KMS-11 (cell line): ENCODE data around the gene SLC6A17.

Source experiments
- H2AFZ ChIP-seq: fragments of 200-600 bp; sonication (generic); 2 replicates; pipeline ENCODE4 v1.6.1; 2016; ENCODE audit warnings: antibody characterized with exemption, mixed run types, low read depth
- H3K27ac ChIP-seq: fragments of 200-600 bp; sonication (generic); 2 replicates; pipeline ENCODE4 v1.6.1; 2016; ENCODE audit warnings: mild to moderate bottlenecking, mixed run types
- H3K27me3 ChIP-seq: fragments of 200-600 bp; sonication (generic); 2 replicates; pipeline ENCODE4 v1.6.1; 2017; ENCODE audit warnings: mild to moderate bottlenecking, low read depth, mixed run types, moderate library complexity; ENCODE audit not compliant: insufficient read depth
- H3K36me3 ChIP-seq: fragments of 200-600 bp; sonication (generic); 2 replicates; pipeline ENCODE4 v1.6.1; 2017; ENCODE audit warnings: mild to moderate bottlenecking, mixed run types; ENCODE audit not compliant: insufficient read depth
- H3K4me1 ChIP-seq: fragments of 200-600 bp; sonication (generic); 2 replicates; pipeline ENCODE4 v1.6.1; 2016; ENCODE audit warnings: mild to moderate bottlenecking, low read depth, mixed run types; ENCODE audit not compliant: poor library complexity, severe bottlenecking
- H3K4me2 ChIP-seq: fragments of 200-600 bp; sonication (generic); 2 replicates; pipeline ENCODE4 v1.7.0; 2016; ENCODE audit warnings: mild to moderate bottlenecking, mixed run types
- H3K4me3 ChIP-seq: fragments of 200-600 bp; sonication (generic); IDR thresholded peaks from 2 replicates; pipeline ENCODE4 v1.6.1; 2017; ENCODE audit warnings: low read depth, low read length, mixed read lengths; ENCODE audit not compliant: insufficient read depth
- H3K79me2 ChIP-seq: fragments of 200-600 bp; sonication (generic); 2 replicates; pipeline ENCODE4 v1.6.1; 2016; ENCODE audit warnings: low read depth, mixed run types; ENCODE audit not compliant: insufficient read depth
- H3K9ac ChIP-seq: fragments of 200-600 bp; sonication (generic); 2 replicates; pipeline ENCODE4 v1.6.1; 2016; ENCODE audit warnings: mild to moderate bottlenecking, mixed run types
- H4K20me1 ChIP-seq: fragments of 200-600 bp; sonication (generic); 2 replicates; pipeline ENCODE4 v1.6.1; 2016; ENCODE audit warnings: mild to moderate bottlenecking, mixed run types; ENCODE audit not compliant: insufficient read depth
- TF ChIP-seq, protein P1 (sequence below): fragments of 200-600 bp; sonication (generic); conservative IDR thresholded peaks from 2 replicates; pipeline ENCODE4 v1.6.1; 2017; ENCODE audit warnings: low read depth, mild to moderate bottlenecking, antibody characterized with exemption, low read length, moderate library complexity, mixed read lengths

The SLC6A17 gene

DNA sequence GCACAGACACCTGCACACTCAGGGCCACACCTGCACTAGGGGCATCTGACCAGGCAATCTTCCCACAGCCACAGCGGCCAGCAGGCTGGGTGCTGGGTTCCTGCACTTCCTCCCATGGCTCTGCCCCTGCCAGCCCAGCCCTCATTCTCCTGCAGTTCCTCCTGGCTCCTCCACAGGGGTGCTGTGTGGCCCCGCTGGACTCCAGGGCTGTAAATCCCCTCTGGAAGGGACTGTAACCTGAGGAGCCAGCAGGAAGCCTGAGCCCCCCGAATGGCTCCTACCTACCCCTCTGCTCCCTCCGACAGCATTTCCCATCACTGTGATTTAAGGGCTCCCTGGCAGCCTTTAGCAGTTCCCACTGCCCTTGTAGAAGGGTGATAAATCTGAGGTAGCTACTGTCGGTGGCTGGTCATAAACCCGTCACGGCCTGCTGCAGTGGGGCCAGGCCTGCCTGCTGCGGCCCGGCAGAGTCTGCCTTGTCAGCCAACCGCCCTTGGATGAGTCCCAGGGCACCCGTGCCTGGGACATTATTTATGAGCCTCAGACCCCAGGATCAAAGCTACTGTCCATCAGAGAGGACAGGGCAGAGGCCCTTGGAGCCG lies 29.2 kb upstream of the SLC6A17 start:
- Histone ChIP-seq H2AFZ (no peak overlapping the region), H3K4me3 (no peak overlapping the region), H3K79me2 (no peaks in the 10 kb centered on the region), H3K4me2 (no peak overlapping the region), H3K27me3 (no peaks in the 10 kb centered on the region), H3K9ac (no peak overlapping the region), H3K36me3 (no peaks in the 10 kb centered on the region), H3K27ac (no peak overlapping the region), H4K20me1 (no peaks in the 10 kb centered on the region), H3K4me1 (no peaks in the 10 kb centered on the region)
- TF ChIP-seq, protein P1, sequence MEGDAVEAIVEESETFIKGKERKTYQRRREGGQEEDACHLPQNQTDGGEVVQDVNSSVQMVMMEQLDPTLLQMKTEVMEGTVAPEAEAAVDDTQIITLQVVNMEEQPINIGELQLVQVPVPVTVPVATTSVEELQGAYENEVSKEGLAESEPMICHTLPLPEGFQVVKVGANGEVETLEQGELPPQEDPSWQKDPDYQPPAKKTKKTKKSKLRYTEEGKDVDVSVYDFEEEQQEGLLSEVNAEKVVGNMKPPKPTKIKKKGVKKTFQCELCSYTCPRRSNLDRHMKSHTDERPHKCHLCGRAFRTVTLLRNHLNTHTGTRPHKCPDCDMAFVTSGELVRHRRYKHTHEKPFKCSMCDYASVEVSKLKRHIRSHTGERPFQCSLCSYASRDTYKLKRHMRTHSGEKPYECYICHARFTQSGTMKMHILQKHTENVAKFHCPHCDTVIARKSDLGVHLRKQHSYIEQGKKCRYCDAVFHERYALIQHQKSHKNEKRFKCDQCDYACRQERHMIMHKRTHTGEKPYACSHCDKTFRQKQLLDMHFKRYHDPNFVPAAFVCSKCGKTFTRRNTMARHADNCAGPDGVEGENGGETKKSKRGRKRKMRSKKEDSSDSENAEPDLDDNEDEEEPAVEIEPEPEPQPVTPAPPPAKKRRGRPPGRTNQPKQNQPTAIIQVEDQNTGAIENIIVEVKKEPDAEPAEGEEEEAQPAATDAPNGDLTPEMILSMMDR = no peak

DNA sequence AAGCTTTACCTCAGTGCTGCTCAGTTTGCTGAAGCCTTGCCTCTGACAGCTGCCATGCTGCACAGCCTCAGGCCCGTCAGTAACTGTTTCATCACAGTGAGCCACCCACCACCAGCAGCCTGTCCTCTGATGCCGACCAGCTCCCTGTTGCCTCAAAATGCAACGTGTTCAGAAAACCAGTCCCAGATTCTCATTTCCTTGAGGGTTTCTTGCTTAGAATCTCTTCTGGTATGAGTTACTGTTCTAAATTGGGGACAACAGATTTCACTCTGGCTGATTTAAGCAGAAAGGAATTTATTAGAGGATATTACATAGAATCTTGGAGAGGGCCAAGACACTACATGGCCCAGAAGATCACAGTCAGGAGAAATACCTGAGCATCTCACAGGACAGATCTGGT lies 27.1 kb upstream of the SLC6A17 start:
- Histone ChIP-seq H3K27me3 (no peaks in the 10 kb centered on the region), H3K9ac (no peak overlapping the region), H4K20me1 (no peaks in the 10 kb centered on the region), H2AFZ (no peak overlapping the region), H3K4me2 (no peak overlapping the region), H3K36me3 (no peaks in the 10 kb centered on the region), H3K79me2 (no peaks in the 10 kb centered on the region), H3K4me1 (no peaks in the 10 kb centered on the region), H3K4me3 (no peak overlapping the region), H3K27ac (no peak overlapping the region)
- TF ChIP-seq, protein P1 = no peak

DNA sequence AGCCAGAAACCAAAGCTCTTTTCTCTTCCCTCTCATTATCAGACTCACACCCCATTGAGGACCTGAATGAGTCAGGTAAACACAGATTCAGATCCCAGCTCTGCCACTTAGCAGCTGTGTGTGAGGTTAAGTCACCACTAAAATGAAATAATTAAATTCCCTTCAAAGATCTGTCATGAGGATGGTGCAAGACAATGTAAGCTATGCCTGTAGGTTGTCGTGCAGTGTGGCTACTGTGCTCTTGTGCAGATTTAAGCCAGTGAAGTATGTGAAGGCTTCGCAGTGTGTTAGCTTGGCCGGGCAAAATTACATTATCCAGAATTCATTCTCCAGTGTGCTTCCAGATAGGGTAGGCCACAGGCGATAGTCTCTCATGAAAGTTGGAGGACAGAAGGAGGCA lies 24.5 kb upstream of the SLC6A17 start:
- no peaks in the 10 kb centered on the region for H4K20me1 ChIP-seq
- H3K27me3 ChIP-seq = no peaks in the 10 kb centered on the region
- H2AFZ ChIP-seq = no peak overlapping the region
- no peak overlapping the region for H3K4me2 ChIP-seq
- no peaks in the 10 kb centered on the region for H3K36me3 ChIP-seq
- no peak overlapping the region for H3K9ac ChIP-seq
- H3K4me1 ChIP-seq = no peaks in the 10 kb centered on the region
- H3K4me3 ChIP-seq = no peak overlapping the region
- H3K79me2 ChIP-seq = no peaks in the 10 kb centered on the region
- H3K27ac ChIP-seq = no peak overlapping the region
- TF ChIP-seq, protein P1 = no peak

DNA sequence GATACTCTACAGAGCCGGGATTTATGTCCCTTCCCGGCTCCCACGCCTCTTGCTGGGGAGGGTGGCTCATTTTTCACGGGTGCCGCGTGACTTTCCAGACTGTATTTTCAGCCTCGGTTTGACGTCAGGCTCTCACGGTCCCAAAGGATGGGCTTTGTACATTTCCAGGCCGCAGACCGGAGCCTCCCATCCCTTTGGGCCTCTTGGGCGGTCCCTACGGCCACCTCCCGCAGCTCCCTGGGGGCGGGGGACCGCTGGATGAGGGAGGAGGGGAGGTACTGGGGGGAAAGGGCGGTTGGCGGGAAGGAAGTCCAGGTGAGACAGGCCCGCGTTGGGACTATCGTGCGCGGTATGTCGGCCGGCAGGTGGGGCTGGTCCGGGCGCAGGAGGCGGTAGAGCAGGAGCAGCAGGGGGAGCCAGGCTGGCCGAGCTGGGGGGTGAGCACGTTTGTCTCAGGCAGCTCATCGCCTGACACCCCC lies 20.1 kb upstream of the SLC6A17 start:
- Histone ChIP-seq H3K36me3 (no peaks in the 10 kb centered on the region), H3K9ac (no peak overlapping the region), H3K79me2 (no peaks in the 10 kb centered on the region), H3K4me2 (no peak overlapping the region), H2AFZ (no peak overlapping the region), H4K20me1 (no peaks in the 10 kb centered on the region), H3K4me1 (no peaks in the 10 kb centered on the region), H3K27ac (no peak overlapping the region), H3K4me3 (no peak overlapping the region), H3K27me3 (no peaks in the 10 kb centered on the region)
- TF ChIP-seq, protein P1 = no peak
